WTC11 (cell line): ENCODE results near the gene PRLR.
"Not testable (repeated sequence)": the region's sequence is repeated elsewhere in the genome, so short reads cannot be mapped to it uniquely, and the experiment has no call there.

ENCODE experiments used
- ATF1 ChIP-seq: sonication (generic); formaldehyde crosslinking; IDR thresholded peaks from 2 replicates; pipeline ENCODE4 v1.8.1; 2023; ENCODE audit warnings: mild to moderate bottlenecking, moderate library complexity, missing genetic modification reagents
- ETV6 ChIP-seq: sonication (generic); formaldehyde crosslinking; IDR thresholded peaks from 2 replicates; pipeline ENCODE4 v1.8.1; 2022; ENCODE audit warnings: mild to moderate bottlenecking, missing genetic modification reagents
- KAT7 ChIP-seq: sonication (generic); formaldehyde crosslinking; IDR thresholded peaks from 2 replicates; pipeline ENCODE4 v1.8.1; 2023; ENCODE audit warnings: missing genetic modification reagents, mild to moderate bottlenecking, borderline replicate concordance
- TCF7 ChIP-seq: sonication (generic); formaldehyde crosslinking; IDR thresholded peaks from 2 replicates; pipeline ENCODE4 v1.8.0; 2022; ENCODE audit warnings: mild to moderate bottlenecking, low read depth, missing genetic modification reagents, moderate library complexity
- TEAD4 ChIP-seq: sonication (generic); formaldehyde crosslinking; IDR thresholded peaks from 2 replicates; pipeline ENCODE4 v1.8.0; 2022; ENCODE audit warnings: mild to moderate bottlenecking, missing genetic modification reagents
- TP53 ChIP-seq: sonication (generic); formaldehyde crosslinking; IDR thresholded peaks from 2 replicates; pipeline ENCODE4 v1.8.1; 2023; ENCODE audit warnings: mild to moderate bottlenecking, missing genetic modification reagents
- TF ChIP-seq, protein P1 (sequence below): fragments of 200-600 bp; IDR thresholded peaks from 2 replicates; pipeline ENCODE4 v1.8.0; 2022; ENCODE audit warnings: antibody characterized with exemption
- TF ChIP-seq, protein P2 (sequence below): fragments of 250-450 bp; sonication (Bioruptor Pico); IDR thresholded peaks from 2 replicates; pipeline ENCODE4 v1.8.0; 2021; ENCODE audit warnings: mild to moderate bottlenecking
- TF ChIP-seq, protein P3 (sequence below): sonication (generic); formaldehyde crosslinking; IDR thresholded peaks from 2 replicates; pipeline ENCODE4 v1.8.1; 2023; ENCODE audit warnings: mild to moderate bottlenecking, missing genetic modification reagents, borderline replicate concordance

DNA sequence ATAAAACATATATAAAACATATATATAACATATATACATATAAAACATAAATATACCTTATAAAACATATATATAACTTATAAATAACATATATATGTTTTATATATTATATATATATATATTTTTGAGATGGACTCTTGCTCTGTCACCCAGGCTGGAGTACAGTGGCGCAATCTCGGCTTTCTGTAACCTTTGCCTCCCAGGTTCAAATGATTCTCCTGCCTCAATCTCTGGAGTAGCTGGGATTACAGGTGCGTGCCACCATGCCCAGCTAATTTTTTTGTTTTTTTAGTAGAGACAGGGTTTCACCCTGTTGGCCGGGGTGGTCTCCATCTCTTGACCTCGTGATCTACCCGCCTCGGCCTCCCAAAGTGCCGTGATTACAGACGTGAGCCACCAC lies 128.6 kb downstream of the PRLR start:
- TF ChIP-seq, protein P1, sequence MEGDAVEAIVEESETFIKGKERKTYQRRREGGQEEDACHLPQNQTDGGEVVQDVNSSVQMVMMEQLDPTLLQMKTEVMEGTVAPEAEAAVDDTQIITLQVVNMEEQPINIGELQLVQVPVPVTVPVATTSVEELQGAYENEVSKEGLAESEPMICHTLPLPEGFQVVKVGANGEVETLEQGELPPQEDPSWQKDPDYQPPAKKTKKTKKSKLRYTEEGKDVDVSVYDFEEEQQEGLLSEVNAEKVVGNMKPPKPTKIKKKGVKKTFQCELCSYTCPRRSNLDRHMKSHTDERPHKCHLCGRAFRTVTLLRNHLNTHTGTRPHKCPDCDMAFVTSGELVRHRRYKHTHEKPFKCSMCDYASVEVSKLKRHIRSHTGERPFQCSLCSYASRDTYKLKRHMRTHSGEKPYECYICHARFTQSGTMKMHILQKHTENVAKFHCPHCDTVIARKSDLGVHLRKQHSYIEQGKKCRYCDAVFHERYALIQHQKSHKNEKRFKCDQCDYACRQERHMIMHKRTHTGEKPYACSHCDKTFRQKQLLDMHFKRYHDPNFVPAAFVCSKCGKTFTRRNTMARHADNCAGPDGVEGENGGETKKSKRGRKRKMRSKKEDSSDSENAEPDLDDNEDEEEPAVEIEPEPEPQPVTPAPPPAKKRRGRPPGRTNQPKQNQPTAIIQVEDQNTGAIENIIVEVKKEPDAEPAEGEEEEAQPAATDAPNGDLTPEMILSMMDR, result not testable (repeated sequence)
- TF ChIP-seq ETV6 (CRISPR knock-in tag); ATF1; TP53; KAT7 (CRISPR knock-in tag); TCF7; TEAD4 (CRISPR knock-in tag): not testable (repeated sequence)
- TF ChIP-seq, protein P2, sequence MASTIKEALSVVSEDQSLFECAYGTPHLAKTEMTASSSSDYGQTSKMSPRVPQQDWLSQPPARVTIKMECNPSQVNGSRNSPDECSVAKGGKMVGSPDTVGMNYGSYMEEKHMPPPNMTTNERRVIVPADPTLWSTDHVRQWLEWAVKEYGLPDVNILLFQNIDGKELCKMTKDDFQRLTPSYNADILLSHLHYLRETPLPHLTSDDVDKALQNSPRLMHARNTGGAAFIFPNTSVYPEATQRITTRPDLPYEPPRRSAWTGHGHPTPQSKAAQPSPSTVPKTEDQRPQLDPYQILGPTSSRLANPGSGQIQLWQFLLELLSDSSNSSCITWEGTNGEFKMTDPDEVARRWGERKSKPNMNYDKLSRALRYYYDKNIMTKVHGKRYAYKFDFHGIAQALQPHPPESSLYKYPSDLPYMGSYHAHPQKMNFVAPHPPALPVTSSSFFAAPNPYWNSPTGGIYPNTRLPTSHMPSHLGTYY (CRISPR knock-in tag), result not testable (repeated sequence)
- TF ChIP-seq, protein P3, sequence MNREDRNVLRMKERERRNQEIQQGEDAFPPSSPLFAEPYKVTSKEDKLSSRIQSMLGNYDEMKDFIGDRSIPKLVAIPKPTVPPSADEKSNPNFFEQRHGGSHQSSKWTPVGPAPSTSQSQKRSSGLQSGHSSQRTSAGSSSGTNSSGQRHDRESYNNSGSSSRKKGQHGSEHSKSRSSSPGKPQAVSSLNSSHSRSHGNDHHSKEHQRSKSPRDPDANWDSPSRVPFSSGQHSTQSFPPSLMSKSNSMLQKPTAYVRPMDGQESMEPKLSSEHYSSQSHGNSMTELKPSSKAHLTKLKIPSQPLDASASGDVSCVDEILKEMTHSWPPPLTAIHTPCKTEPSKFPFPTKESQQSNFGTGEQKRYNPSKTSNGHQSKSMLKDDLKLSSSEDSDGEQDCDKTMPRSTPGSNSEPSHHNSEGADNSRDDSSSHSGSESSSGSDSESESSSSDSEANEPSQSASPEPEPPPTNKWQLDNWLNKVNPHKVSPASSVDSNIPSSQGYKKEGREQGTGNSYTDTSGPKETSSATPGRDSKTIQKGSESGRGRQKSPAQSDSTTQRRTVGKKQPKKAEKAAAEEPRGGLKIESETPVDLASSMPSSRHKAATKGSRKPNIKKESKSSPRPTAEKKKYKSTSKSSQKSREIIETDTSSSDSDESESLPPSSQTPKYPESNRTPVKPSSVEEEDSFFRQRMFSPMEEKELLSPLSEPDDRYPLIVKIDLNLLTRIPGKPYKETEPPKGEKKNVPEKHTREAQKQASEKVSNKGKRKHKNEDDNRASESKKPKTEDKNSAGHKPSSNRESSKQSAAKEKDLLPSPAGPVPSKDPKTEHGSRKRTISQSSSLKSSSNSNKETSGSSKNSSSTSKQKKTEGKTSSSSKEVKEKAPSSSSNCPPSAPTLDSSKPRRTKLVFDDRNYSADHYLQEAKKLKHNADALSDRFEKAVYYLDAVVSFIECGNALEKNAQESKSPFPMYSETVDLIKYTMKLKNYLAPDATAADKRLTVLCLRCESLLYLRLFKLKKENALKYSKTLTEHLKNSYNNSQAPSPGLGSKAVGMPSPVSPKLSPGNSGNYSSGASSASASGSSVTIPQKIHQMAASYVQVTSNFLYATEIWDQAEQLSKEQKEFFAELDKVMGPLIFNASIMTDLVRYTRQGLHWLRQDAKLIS (CRISPR knock-in tag), result not testable (repeated sequence)
